PC-3 (cell line): ENCODE results near the gene C12orf75. TPM values are rescaled to one million over a fixed set of nuclear protein-coding genes. Genes with fewer than 3 reads are reported as not detected.
"Not testable (repeated sequence)": the region's sequence is repeated elsewhere in the genome, so short reads cannot be mapped to it uniquely, and the experiment has no call there.

Experiments used
- ATAC-seq: fragments of 200-7000 bp; cut with Tn5 transposase; 2 replicates; pipeline ENCODE4 v1.9.1; 2020; ENCODE audit warnings: mild to moderate bottlenecking, moderate library complexity
- BruUV-seq: library from RNA; stranded (reverse); fragments of 400-500 nt; replicated peaks from 2 replicates; lab custom pipeline; 2021; lab: Mats Ljungman, UMichigan
- CTCF ChIA-PET: fragments of 300-600 bp; sonication (Branson Sonifier 250); formaldehyde crosslinking; loops from one replicate; lab custom pipeline; 2022; ENCODE audit warnings: antibody characterized with exemption; lab: Charles Lee
- POLR2A ChIA-PET: fragments of 300-600 bp; sonication (Branson Sonifier 250); formaldehyde crosslinking; loops from one replicate; lab custom pipeline; 2022; ENCODE audit warnings: antibody characterized with exemption; ENCODE audit not compliant: unreplicated experiment; lab: Charles Lee
- DNase-seq: peaks from one replicate; pipeline ENCODE4 v3.0.0-alpha.2; 2015
- H2AFZ ChIP-seq: fragments of 300-600 bp; sonication (generic); 2 replicates; pipeline ENCODE4 v1.6.0; 2016; ENCODE audit warnings: antibody characterized with exemption, low read length
- H3F3A ChIP-seq: fragments of 300-600 bp; sonication (generic); one replicate; pipeline ENCODE4 v1.6.0; 2017; ENCODE audit warnings: antibody characterized with exemption, low read length, control low read depth, mild to moderate bottlenecking; ENCODE audit not compliant: unreplicated experiment
- H3K27ac ChIP-seq: fragments of 300-600 bp; sonication (generic); 2 replicates; pipeline ENCODE4 v1.5.1; 2016; ENCODE audit warnings: mild to moderate bottlenecking, low read length
- H3K27me3 ChIP-seq: fragments of 300-600 bp; sonication (generic); 2 replicates; pipeline ENCODE4 v1.6.1; 2016; ENCODE audit warnings: low read length, mixed read lengths
- H3K36me3 ChIP-seq: fragments of 300-600 bp; sonication (generic); 2 replicates; pipeline ENCODE4 v1.6.1; 2016; ENCODE audit warnings: low read depth, mixed run types, low read length, mixed read lengths
- H3K4me1 ChIP-seq: fragments of 300-600 bp; sonication (generic); 2 replicates; pipeline ENCODE4 v1.5.1; 2016; ENCODE audit warnings: low read length; ENCODE audit not compliant: insufficient read depth
- H3K4me2 ChIP-seq: fragments of 300-600 bp; sonication (generic); 2 replicates; pipeline ENCODE4 v1.6.0; 2016; ENCODE audit warnings: low read length
- H3K4me3 ChIP-seq: fragments of 300-600 bp; sonication (generic); 2 replicates; pipeline ENCODE4 v1.5.1; 2016; ENCODE audit warnings: mild to moderate bottlenecking, low read length, mixed read lengths
- H3K79me2 ChIP-seq: fragments of 300-600 bp; sonication (generic); 2 replicates; pipeline ENCODE4 v1.6.1; 2017; ENCODE audit warnings: low read length, mixed read lengths
- H3K9ac ChIP-seq: fragments of 300-600 bp; sonication (generic); 2 replicates; pipeline ENCODE4 v1.6.0; 2016; ENCODE audit warnings: mild to moderate bottlenecking, low read length
- H3K9me2 ChIP-seq: fragments of 300-600 bp; sonication (generic); replicated peaks from 2 replicates; pipeline ENCODE4 v1.6.1; 2016; ENCODE audit warnings: mixed run types, low read length, mixed read lengths
- H3K9me3 ChIP-seq: fragments of 300-600 bp; sonication (generic); 2 replicates; pipeline ENCODE4 v1.6.1; 2016; ENCODE audit warnings: low read length, mixed read lengths
- H4K20me1 ChIP-seq: fragments of 300-600 bp; sonication (generic); 2 replicates; pipeline ENCODE4 v1.6.1; 2016; ENCODE audit warnings: low read length, mixed read lengths
- EZH2 ChIP-seq: fragments of 300-600 bp; sonication (generic); IDR thresholded peaks from one replicate; pipeline ENCODE4 v1.6.1; 2017; ENCODE audit warnings: antibody characterized with exemption, mild to moderate bottlenecking, low read length; ENCODE audit not compliant: unreplicated experiment
- EZH2phosphoT487 ChIP-seq: fragments of 300-600 bp; sonication (generic); IDR thresholded peaks from 2 replicates; pipeline ENCODE4 v1.6.1; 2018; ENCODE audit warnings: mild to moderate bottlenecking, antibody characterized with exemption, low read length, borderline replicate concordance
- intact Hi-C: fragments of 100-400 bp; cut with micrococcal nuclease; formaldehyde crosslinking; loops from 2 replicates; pipeline ENCODE4 v1.9.0; 2023
- total RNA-seq: library from RNA; depleted of rRNA; stranded (reverse); fragments of >200 nt; gene quantifications from 2 replicates; pipeline ENCODE4 v1.2.3, GENCODE V29; 2014
- TF ChIP-seq, protein P1 (sequence below): fragments of 300-600 bp; sonication (generic); conservative IDR thresholded peaks from 2 replicates; pipeline ENCODE4 v1.5.1; 2017; ENCODE audit warnings: antibody characterized with exemption, low read depth, mild to moderate bottlenecking, low read length

Gene C12orf75
- total RNA-seq, 1 experiment from 2014 or later = 144 TPM

DNA sequence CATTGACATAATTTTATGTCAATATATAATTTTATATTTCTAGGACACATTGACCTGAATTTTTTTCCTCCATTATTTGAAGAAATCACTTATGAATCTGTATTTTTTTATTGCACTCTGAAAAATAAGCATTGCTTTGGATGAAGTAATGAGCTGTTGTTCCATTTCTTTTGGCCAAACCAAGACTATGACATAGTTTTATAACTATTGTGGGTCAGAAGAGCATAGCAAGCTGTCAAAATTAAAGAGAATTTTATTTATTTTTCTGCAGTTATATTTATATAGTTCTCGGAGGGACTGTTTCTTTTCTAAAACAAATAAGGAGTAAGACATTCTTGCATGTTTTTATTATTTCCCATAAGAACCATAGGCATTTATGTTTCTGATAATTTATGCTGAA lies 8.5 kb downstream of the C12orf75 start:
- ATAC-seq (no peak), DNase-seq (no peak)
- no peak overlapping the region for H3K27ac ChIP-seq
- peaks cover 7% of the 10 kb centered on the region for H3F3A ChIP-seq
- H3K9me2 ChIP-seq = no peaks in the 10 kb centered on the region
- no peak for TF ChIP-seq EZH2phosphoT487
- H4K20me1 ChIP-seq = no peaks in the 10 kb centered on the region
- H2AFZ ChIP-seq = no peak overlapping the region
- H3K9ac ChIP-seq = no peak overlapping the region
- no peak overlapping the region for H3K4me2 ChIP-seq
- H3K79me2 ChIP-seq = peaks cover 95% of the 10 kb centered on the region
- ChIA-PET POLR2A (no interaction called here), CTCF (interaction anchor here (0.6 kb wide), 1 partner anchor 14 kb away, joined by 3 read pairs; no protein-coding TSS in a partner anchor)
- H3K4me3 ChIP-seq = no peak overlapping the region
- BruUV-seq = no TSS peak
- peaks cover 7% of the 10 kb centered on the region; the same call in 1 of the 2 replicates for H3K36me3 ChIP-seq
- H3K9me3 ChIP-seq = no peaks in the 10 kb centered on the region
- intact Hi-C loops = no loop called here
- H3K4me1 ChIP-seq = peaks cover 28% of the 10 kb centered on the region
- H3K27me3 ChIP-seq = no peaks in the 10 kb centered on the region

DNA sequence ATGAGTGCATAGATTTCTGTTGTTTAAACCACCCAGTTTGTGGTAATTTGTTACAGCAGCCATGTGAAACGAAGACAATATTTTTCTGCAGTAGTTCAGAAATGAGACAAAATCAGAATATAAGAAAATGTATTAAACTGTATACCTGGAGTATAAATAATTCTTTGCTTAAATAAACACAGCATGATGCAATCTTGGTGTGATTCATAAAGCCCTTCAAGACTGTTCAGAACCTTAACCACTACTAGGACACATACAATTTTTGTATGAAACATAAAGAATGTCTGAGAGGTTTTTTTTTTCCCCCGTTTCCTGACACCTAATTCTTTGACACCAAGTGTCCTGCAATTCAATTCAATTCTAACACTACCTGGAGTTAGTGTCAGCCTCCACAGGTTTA lies 10.5 kb downstream of the C12orf75 start:
- ATAC-seq (peak; percentile 69), DNase-seq (peak; percentile 71)
- CTCF ChIA-PET = no interaction called here
- H3K36me3 ChIP-seq = peaks cover 7% of the 10 kb centered on the region; the same call in 1 of the 2 replicates
- H2AFZ ChIP-seq = no peak overlapping the region
- intact Hi-C loops = no loop called here
- no TSS peak for BruUV-seq
- no peak for TF ChIP-seq EZH2phosphoT487
- TF ChIP-seq, protein P1, sequence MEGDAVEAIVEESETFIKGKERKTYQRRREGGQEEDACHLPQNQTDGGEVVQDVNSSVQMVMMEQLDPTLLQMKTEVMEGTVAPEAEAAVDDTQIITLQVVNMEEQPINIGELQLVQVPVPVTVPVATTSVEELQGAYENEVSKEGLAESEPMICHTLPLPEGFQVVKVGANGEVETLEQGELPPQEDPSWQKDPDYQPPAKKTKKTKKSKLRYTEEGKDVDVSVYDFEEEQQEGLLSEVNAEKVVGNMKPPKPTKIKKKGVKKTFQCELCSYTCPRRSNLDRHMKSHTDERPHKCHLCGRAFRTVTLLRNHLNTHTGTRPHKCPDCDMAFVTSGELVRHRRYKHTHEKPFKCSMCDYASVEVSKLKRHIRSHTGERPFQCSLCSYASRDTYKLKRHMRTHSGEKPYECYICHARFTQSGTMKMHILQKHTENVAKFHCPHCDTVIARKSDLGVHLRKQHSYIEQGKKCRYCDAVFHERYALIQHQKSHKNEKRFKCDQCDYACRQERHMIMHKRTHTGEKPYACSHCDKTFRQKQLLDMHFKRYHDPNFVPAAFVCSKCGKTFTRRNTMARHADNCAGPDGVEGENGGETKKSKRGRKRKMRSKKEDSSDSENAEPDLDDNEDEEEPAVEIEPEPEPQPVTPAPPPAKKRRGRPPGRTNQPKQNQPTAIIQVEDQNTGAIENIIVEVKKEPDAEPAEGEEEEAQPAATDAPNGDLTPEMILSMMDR = no peak
- no peak for TF ChIP-seq EZH2
- no peaks in the 10 kb centered on the region for H3K9me3 ChIP-seq
- H3K4me1 ChIP-seq = peaks cover 14% of the 10 kb centered on the region
- POLR2A ChIA-PET = no interaction called here
- 0 out of 2 replicates have a peak overlapping the region, but pooled peaks have one; percentile 10 for H3K27ac ChIP-seq
- H3F3A ChIP-seq = peaks cover 7% of the 10 kb centered on the region
- peaks cover 79% of the 10 kb centered on the region for H3K79me2 ChIP-seq
- H3K9me2 ChIP-seq = no peaks in the 10 kb centered on the region
- no peaks in the 10 kb centered on the region for H4K20me1 ChIP-seq
- H3K9ac ChIP-seq = no peak overlapping the region
- no peak overlapping the region for H3K4me2 ChIP-seq
- no peak overlapping the region for H3K4me3 ChIP-seq
- no peaks in the 10 kb centered on the region for H3K27me3 ChIP-seq

DNA sequence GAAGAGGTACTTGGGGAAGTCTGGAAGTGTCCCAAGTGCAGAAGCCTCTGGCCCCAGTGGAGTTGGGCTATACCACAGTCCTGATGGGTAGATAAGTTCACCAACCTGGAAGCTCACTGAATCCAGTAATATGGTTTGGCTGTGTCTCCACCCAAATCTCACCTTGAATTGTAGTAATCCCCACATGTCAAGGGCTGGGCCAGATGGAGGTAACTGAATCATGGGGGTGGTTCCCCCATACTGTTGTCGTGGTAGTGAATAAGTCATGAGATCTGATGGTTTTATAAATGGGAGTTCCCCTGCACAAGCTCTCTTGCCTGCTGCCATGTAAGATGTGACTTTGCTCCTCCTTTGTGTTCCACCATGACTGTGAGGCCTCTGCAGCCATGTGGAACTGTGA lies 11.1 kb downstream of the C12orf75 start:
- H3K4me2 ChIP-seq, ATAC-seq, H3K36me3 ChIP-seq, H3K4me1 ChIP-seq, CTCF ChIA-PET, H3K4me3 ChIP-seq, intact Hi-C loops, H2AFZ ChIP-seq, H3K27ac ChIP-seq, H4K20me1 ChIP-seq, H3K9ac ChIP-seq, H3F3A ChIP-seq, BruUV-seq, DNase-seq, H3K9me3 ChIP-seq, H3K27me3 ChIP-seq, POLR2A ChIA-PET, H3K9me2 ChIP-seq: not testable (repeated sequence)
- peaks cover 73% of the 10 kb centered on the region for H3K79me2 ChIP-seq

DNA sequence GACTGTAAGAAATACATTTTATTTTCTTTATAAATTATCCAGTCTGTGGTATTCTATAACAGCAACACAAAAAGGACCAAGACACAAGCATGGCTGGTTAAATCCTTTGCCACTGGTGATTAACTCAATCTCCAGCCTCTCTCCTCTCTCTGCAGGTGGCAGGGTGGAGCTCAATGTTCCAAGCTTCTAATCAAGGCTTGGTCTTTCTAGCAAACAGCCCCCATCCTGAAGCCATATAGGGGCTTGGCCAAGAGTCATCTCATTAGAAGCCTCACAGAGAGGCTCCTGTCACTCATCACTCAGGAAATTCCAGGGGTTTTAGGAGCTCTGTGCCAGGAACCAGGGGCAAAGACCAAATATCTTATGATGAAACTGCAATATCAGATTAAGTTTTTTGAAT lies 12.0 kb downstream of the C12orf75 start:
- H4K20me1 ChIP-seq = no peaks in the 10 kb centered on the region
- no peak overlapping the region for H3K27ac ChIP-seq
- no peak overlapping the region for H3K9ac ChIP-seq

More for the DNA sequence above, 12.0 kb downstream of the C12orf75 start:
- no peak for TF ChIP-seq EZH2
- TF ChIP-seq, protein P1 = no peak
- TF ChIP-seq EZH2phosphoT487 = no peak
- Histone ChIP-seq H3K4me2 (no peak overlapping the region), H3K79me2 (peaks cover 65% of the 10 kb centered on the region), H3K4me3 (no peak overlapping the region), H3K9me3 (no peaks in the 10 kb centered on the region), H3K27me3 (no peaks in the 10 kb centered on the region), H3F3A (peaks cover 7% of the 10 kb centered on the region), H3K4me1 (peaks cover 10% of the 10 kb centered on the region), H2AFZ (no peak overlapping the region), H3K36me3 (peaks cover 7% of the 10 kb centered on the region; the same call in 1 of the 2 replicates), H3K9me2 (no peaks in the 10 kb centered on the region)
- no peak for DNase-seq
- 0 out of 2 replicates have a peak, but pooled peaks have one; percentile 19 for ATAC-seq
- intact Hi-C loops = no loop called here
- POLR2A ChIA-PET = no interaction called here
- BruUV-seq = no TSS peak
- CTCF ChIA-PET = interaction anchor here (0.6 kb wide), 2 partner anchors 39 to 225 kb away, joined by 3 to 5 read pairs; no protein-coding TSS in a partner anchor
